Stomach (tissue), 4 donors: ENCODE measurements around the gene STXBP5.

ENCODE experiments used
- CTCF ChIP-seq, 7 experiments: fragments of 450-650 bp in 4 of 7; fragments of 200-600 bp in 3 of 7; sonication (generic) in 3 of 7; IDR thresholded peaks; one replicate each; pipeline ENCODE4 v1.5.1; 2016 to 2019; ENCODE audit warnings: antibody characterized with exemption in 7 of 7, control low read depth in 2 of 7, mild to moderate bottlenecking in 1 of 7
- EP300 ChIP-seq: sonication (generic); formaldehyde crosslinking; IDR thresholded peaks from one replicate; pipeline ENCODE4 v1.6.1; 2017; ENCODE audit warnings: antibody characterized with exemption
- POLR2A ChIP-seq, 4 donors: fragments of 450-650 bp; IDR thresholded peaks; one replicate each; pipeline ENCODE4 v1.6.1; 2016; ENCODE audit warnings: antibody characterized with exemption in 4 of 4, control low read depth in 2 of 4, mild to moderate bottlenecking in 1 of 4, moderate library complexity in 1 of 4
- POLR2AphosphoS5 ChIP-seq, 3 donors: sonication (generic); formaldehyde crosslinking; IDR thresholded peaks; one replicate each; pipeline ENCODE4 v1.6.1; 2016; ENCODE audit warnings: antibody characterized with exemption in 3 of 3

- TF ChIP-seq POLR2A (IDR thresholded peaks at IDR 0.05) (no peak), CTCF (IDR thresholded peaks at IDR 0.05) (no peak), POLR2AphosphoS5 (IDR thresholded peaks at IDR 0.05) (no peak), EP300 (no peak)
Observed at GRCh38 chr6:147178355-147178754, 25.9 kb upstream of the STXBP5 start.
